Keratinocyte (primary cell): ENCODE measurements around the gene KIFC3. TPM values are rescaled to one million over a fixed set of nuclear protein-coding genes. Genes with fewer than 3 reads are reported as not detected.
"Not testable (repeated sequence)": the region's sequence is repeated elsewhere in the genome, so short reads cannot be mapped to it uniquely, and the experiment has no call there.

ENCODE experiments used
- DNase-seq: peaks from one replicate; pipeline ENCODE4 v3.0.0-alpha.2; 2011; ENCODE audit warnings: low read depth, missing footprints, low spot score
- FAIRE-seq: peaks from 2 replicates; lab custom pipeline; 2011; peaks lifted over from hg19 to GRCh38; lab: Jason Lieb, UNC
- H2AFZ ChIP-seq: 2 replicates; pipeline ENCODE4 v1.6.0; 2012; ENCODE audit warnings: low read length, control low read depth, inconsistent platforms; ENCODE audit not compliant: control insufficient read depth
- H3K27ac ChIP-seq: 2 replicates; pipeline ENCODE4 v1.5.1; 2011; ENCODE audit warnings: low read length; ENCODE audit not compliant: control insufficient read depth, insufficient read depth
- H3K27me3 ChIP-seq: 3 replicates; pipeline ENCODE4 v1.6.0; 2011; ENCODE audit warnings: low read length; ENCODE audit not compliant: control insufficient read depth, insufficient read depth; ENCODE audit errors: extremely low read depth
- H3K36me3 ChIP-seq, 2 experiments: 2 replicates in 1 of 2; 3 replicates in 1 of 2; pipeline ENCODE4 v1.5.1; 2011; ENCODE audit warnings: low read length in 2 of 2, mild to moderate bottlenecking in 1 of 2; ENCODE audit not compliant: control insufficient read depth in 2 of 2, insufficient read depth in 2 of 2; ENCODE audit errors: extremely low read depth in 1 of 2
- H3K4me1 ChIP-seq: 3 replicates; pipeline ENCODE4 v1.5.1; 2011; ENCODE audit warnings: low read length; ENCODE audit not compliant: control insufficient read depth, insufficient read depth; ENCODE audit errors: extremely low read depth
- H3K4me2 ChIP-seq: 3 replicates; pipeline ENCODE4 v1.6.0; 2011; ENCODE audit warnings: low read depth, low read length; ENCODE audit not compliant: control insufficient read depth, insufficient read depth; ENCODE audit errors: extremely low read depth
- H3K4me3 ChIP-seq, 3 experiments: fragments of 200-600 bp in 1 of 3; sonication (generic) in 1 of 3; 2 replicates in 2 of 3; 3 replicates in 1 of 3; pipeline ENCODE4 v1.5.1; 2011 to 2016; ENCODE audit warnings: low read length in 3 of 3, mild to moderate bottlenecking in 3 of 3, control low read depth in 2 of 3, inconsistent platforms in 1 of 3, low read depth in 1 of 3, mixed read lengths in 1 of 3, mixed run types in 1 of 3, moderate library complexity in 1 of 3; ENCODE audit not compliant: control insufficient read depth in 2 of 3, insufficient read depth in 2 of 3; ENCODE audit errors: extremely low read depth in 1 of 3
- H3K79me2 ChIP-seq: 2 replicates; pipeline ENCODE4 v1.6.0; 2012; ENCODE audit warnings: low read length; ENCODE audit not compliant: control insufficient read depth, insufficient read depth
- H3K9ac ChIP-seq: 3 replicates; pipeline ENCODE4 v1.6.0; 2011; ENCODE audit warnings: low read length; ENCODE audit not compliant: control insufficient read depth, insufficient read depth; ENCODE audit errors: extremely low read depth
- H3K9me1 ChIP-seq: 3 replicates; pipeline ENCODE4 v1.6.0; 2011; ENCODE audit warnings: low read length; ENCODE audit not compliant: control insufficient read depth, insufficient read depth; ENCODE audit errors: extremely low read depth
- H3K9me3 ChIP-seq: 2 replicates; pipeline ENCODE4 v1.5.1; 2012; ENCODE audit warnings: low read depth, low read length; ENCODE audit not compliant: control insufficient read depth
- H4K20me1 ChIP-seq: 3 replicates; pipeline ENCODE4 v1.6.0; 2011; ENCODE audit warnings: low read length; ENCODE audit not compliant: control insufficient read depth, insufficient read depth; ENCODE audit errors: extremely low read depth
- EZH2 ChIP-seq: IDR thresholded peaks from one replicate; pipeline ENCODE4 v1.6.1; 2012; ENCODE audit warnings: inconsistent platforms, mild to moderate bottlenecking, low read length, moderate library complexity
- dilution Hi-C: fragments of 300-500 bp; cut with MboI; formaldehyde crosslinking; loops from one replicate; pipeline ENCODE4 v1.7.0; 2020; ENCODE audit warnings: low sequenced_read_pairs; ENCODE audit not compliant: extremely low pct_ligation_motif_present
- polyA plus RNA-seq, 5 experiments: library from polyadenylated mRNA; depleted of rRNA in 3 of 5; stranded (reverse) in 3 of 5; stranded (forward) in 1 of 5; unstranded in 1 of 5; fragments of >200 nt; gene quantifications; 1 replicate in 1 of 5; 2 replicates in 3 of 5; 3 replicates in 1 of 5; pipeline versions ENCODE4 v1.2.1 to v1.2.3, GENCODE V29; 2011 to 2012; ENCODE audit warnings: missing spikeins in 2 of 5, low read depth in 1 of 5, low replicate concordance in 1 of 5
- TF ChIP-seq, protein P1 (sequence below), 3 experiments: IDR thresholded peaks in 1 of 3; conservative IDR thresholded peaks in 1 of 3; optimal IDR thresholded peaks in 1 of 3; 2 replicates in 2 of 3; 3 replicates in 1 of 3; pipeline versions ENCODE3 to v1.5.1; 2011; ENCODE audit warnings: low read length in 3 of 3, mild to moderate bottlenecking in 3 of 3, moderate library complexity in 2 of 3, control low read depth in 1 of 3, inconsistent platforms in 1 of 3; ENCODE audit not compliant: insufficient read depth in 2 of 3; ENCODE audit errors: extremely low read depth in 1 of 3

KIFC3 gene
- polyA plus RNA-seq, 1 donor (not counting 4 experiments of a cell fraction or from before 2014, with no cell fraction given): 22.7 TPM

DNA sequence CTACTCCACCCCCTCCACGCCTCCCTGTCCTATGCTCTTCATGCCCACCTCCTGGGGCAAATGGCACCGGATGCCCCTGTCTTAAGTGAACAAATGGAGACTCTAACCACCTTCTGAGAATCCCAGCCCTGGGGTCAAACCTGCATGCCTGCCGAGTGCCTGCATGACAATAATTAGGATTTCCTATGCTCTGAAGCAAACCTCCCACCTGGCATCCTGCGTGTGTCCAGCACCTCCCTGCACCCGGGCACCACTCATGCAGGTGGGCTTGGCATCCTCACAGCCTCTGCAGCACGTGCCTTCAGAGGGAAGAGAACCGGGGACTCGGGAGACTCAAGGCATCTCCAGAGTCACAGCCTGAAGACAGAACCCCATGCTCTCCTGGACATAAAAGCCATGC lies 11.2 kb upstream of the KIFC3 start:
- Histone ChIP-seq H3K9me3 (no peaks in the 10 kb centered on the region), H3K36me3 (no peaks in the 10 kb centered on the region), H3K4me3 (no peak overlapping the region), H4K20me1 (no peaks in the 10 kb centered on the region), H3K79me2 (no peaks in the 10 kb centered on the region), H3K4me2 (no peak overlapping the region), H3K4me1 (peaks cover 65% of the 10 kb centered on the region), H3K27me3 (no peaks in the 10 kb centered on the region), H3K9ac (no peak overlapping the region), H3K27ac (no peak overlapping the region), H3K9me1 (peaks cover 7% of the 10 kb centered on the region), H2AFZ (no peak overlapping the region)
- FAIRE-seq (no peak), DNase-seq (no peak)
- no peak for TF ChIP-seq EZH2
- TF ChIP-seq, protein P1, sequence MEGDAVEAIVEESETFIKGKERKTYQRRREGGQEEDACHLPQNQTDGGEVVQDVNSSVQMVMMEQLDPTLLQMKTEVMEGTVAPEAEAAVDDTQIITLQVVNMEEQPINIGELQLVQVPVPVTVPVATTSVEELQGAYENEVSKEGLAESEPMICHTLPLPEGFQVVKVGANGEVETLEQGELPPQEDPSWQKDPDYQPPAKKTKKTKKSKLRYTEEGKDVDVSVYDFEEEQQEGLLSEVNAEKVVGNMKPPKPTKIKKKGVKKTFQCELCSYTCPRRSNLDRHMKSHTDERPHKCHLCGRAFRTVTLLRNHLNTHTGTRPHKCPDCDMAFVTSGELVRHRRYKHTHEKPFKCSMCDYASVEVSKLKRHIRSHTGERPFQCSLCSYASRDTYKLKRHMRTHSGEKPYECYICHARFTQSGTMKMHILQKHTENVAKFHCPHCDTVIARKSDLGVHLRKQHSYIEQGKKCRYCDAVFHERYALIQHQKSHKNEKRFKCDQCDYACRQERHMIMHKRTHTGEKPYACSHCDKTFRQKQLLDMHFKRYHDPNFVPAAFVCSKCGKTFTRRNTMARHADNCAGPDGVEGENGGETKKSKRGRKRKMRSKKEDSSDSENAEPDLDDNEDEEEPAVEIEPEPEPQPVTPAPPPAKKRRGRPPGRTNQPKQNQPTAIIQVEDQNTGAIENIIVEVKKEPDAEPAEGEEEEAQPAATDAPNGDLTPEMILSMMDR (optimal IDR thresholded peaks at IDR 0.05 in 1 of 3, IDR thresholded peaks at IDR 0.05 in 1 of 3, conservative IDR thresholded peaks at IDR 0.05 in 1 of 3; ENCODE audit: extremely low read depth in 1 of 3, insufficient read depth in 2 of 3, low read length in 3 of 3): no peak
- dilution Hi-C loops: no loop called here

DNA sequence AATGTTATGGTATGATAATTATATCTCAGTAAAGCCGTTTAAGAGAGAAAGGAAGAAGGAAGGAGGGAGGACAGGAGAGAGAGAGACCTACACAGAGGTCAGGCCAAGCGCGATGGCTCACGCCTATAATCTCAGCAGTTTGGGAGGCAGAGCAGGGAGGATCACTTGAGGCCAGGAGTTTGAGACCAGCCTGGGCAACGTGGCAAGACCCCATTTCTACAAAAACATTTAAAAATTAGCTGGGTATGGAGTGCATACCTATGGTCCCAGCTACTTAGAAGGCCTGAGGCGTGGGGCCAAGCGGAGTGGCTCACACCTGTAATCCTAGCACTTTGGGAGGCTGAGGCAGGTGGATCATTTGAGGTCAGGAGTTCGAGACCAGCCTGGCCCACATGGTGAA lies 9.0 kb upstream of the KIFC3 start:
- dilution Hi-C loops, DNase-seq, H3K9ac ChIP-seq, H3K79me2 ChIP-seq, H3K9me1 ChIP-seq, H2AFZ ChIP-seq, H3K27me3 ChIP-seq, H3K4me2 ChIP-seq, H3K36me3 ChIP-seq, H4K20me1 ChIP-seq, FAIRE-seq, H3K4me3 ChIP-seq, H3K9me3 ChIP-seq: not testable (repeated sequence)
- Histone ChIP-seq H3K4me1 (peaks cover 76% of the 10 kb centered on the region), H3K27ac (peak overlapping the region; percentile 91)
